HEK293 (cell line): ENCODE measurements around the gene FGF3.

Experiments
- CTCF ChIA-PET: fragments of 350-600 bp; formaldehyde crosslinking; extraction: SDS; loops from one replicate; lab custom pipeline; 2021; ENCODE audit warnings: antibody characterized with exemption; lab: Yijun Ruan, JAX
- POLR2A ChIA-PET: fragments of 300-600 bp; formaldehyde crosslinking; extraction: SDS; loops from one replicate; lab custom pipeline; 2020; ENCODE audit warnings: antibody characterized with exemption, inconsistent platforms; lab: Yijun Ruan, JAX
- H3K27ac ChIP-seq: fragments of 200-500 bp; sonication (Bioruptor generic); 2 replicates; pipeline ENCODE4 v1.5.1; 2014; ENCODE audit warnings: low read depth, low read length, control low read depth, inconsistent platforms; ENCODE audit errors: extremely low read depth
- H3K36me3 ChIP-seq, 2 experiments: fragments of 200-500 bp in 1 of 2; sonication (Bioruptor generic) in 1 of 2; 1 replicate in 1 of 2; 2 replicates in 1 of 2; pipeline ENCODE4 v1.5.1; 2014 to 2017; ENCODE audit warnings: inconsistent platforms in 2 of 2, low read length in 2 of 2; ENCODE audit not compliant: control insufficient read depth in 2 of 2, insufficient read depth in 1 of 2
- H3K4me1 ChIP-seq: fragments of 200-500 bp; sonication (Bioruptor generic); 2 replicates; pipeline ENCODE4 v1.5.1; 2014; ENCODE audit warnings: mild to moderate bottlenecking, low read length, inconsistent platforms; ENCODE audit not compliant: control insufficient read depth, insufficient read depth
- H3K4me3 ChIP-seq: 2 replicates; pipeline ENCODE4 v1.5.1; 2011; ENCODE audit warnings: low read depth, mild to moderate bottlenecking, control low read depth, low read length, moderate library complexity
- H3K9me3 ChIP-seq: fragments of 200-500 bp; sonication (Bioruptor generic); 2 replicates; pipeline ENCODE4 v1.5.1; 2014; ENCODE audit warnings: low read depth, low read length, inconsistent platforms; ENCODE audit not compliant: control insufficient read depth, insufficient read depth
- EGR2 ChIP-seq: fragments of 450-650 bp; formaldehyde crosslinking; IDR thresholded peaks from 2 replicates; pipeline ENCODE4 v1.5.1; 2016; ENCODE audit warnings: low read depth, missing biosample characterization, missing genetic modification characterization
- GLIS2 ChIP-seq: fragments of 450-650 bp; formaldehyde crosslinking; IDR thresholded peaks from 2 replicates; pipeline ENCODE4 v1.5.1; 2016; ENCODE audit warnings: missing biosample characterization, missing genetic modification characterization
- KLF17 ChIP-seq: fragments of 450-650 bp; formaldehyde crosslinking; IDR thresholded peaks from 2 replicates; pipeline ENCODE4 v1.5.1; 2016; ENCODE audit warnings: missing biosample characterization, missing genetic modification characterization
- KLF8 ChIP-seq: fragments of 450-650 bp; formaldehyde crosslinking; IDR thresholded peaks from 2 replicates; pipeline ENCODE4 v1.5.1; 2016; ENCODE audit warnings: missing biosample characterization, missing genetic modification characterization
- KLF9 ChIP-seq: fragments of 450-650 bp; formaldehyde crosslinking; IDR thresholded peaks from 2 replicates; pipeline ENCODE4 v1.5.1; 2016; ENCODE audit warnings: missing biosample characterization, missing genetic modification characterization, low read depth
- PBX3 ChIP-seq: sonication (generic); formaldehyde crosslinking; IDR thresholded peaks from 2 replicates; pipeline ENCODE4 v1.8.1; 2022; ENCODE audit warnings: mild to moderate bottlenecking, moderate library complexity, missing genetic modification reagents
- SCRT1 ChIP-seq: fragments of 450-650 bp; formaldehyde crosslinking; IDR thresholded peaks from 2 replicates; pipeline ENCODE4 v1.5.1; 2016; ENCODE audit warnings: missing biosample characterization, missing genetic modification characterization, borderline replicate concordance
- WT1 ChIP-seq: fragments of 450-650 bp; formaldehyde crosslinking; IDR thresholded peaks from 2 replicates; pipeline ENCODE4 v1.5.1; 2016; ENCODE audit warnings: missing biosample characterization, missing genetic modification characterization
- YY1 ChIP-seq: fragments of 450-650 bp; formaldehyde crosslinking; IDR thresholded peaks from 2 replicates; pipeline ENCODE4 v1.5.1; 2018; ENCODE audit warnings: missing biosample characterization, missing genetic modification characterization
- ZBTB49 ChIP-seq: fragments of 450-650 bp; formaldehyde crosslinking; IDR thresholded peaks from 2 replicates; pipeline ENCODE4 v1.5.1; 2016; ENCODE audit warnings: missing biosample characterization, missing genetic modification characterization, low read depth
- ZBTB7A ChIP-seq: fragments of 450-650 bp; formaldehyde crosslinking; IDR thresholded peaks from 2 replicates; pipeline ENCODE4 v1.5.1; 2016; ENCODE audit warnings: low read depth, missing biosample characterization, missing genetic modification characterization
- ZNF133 ChIP-seq: fragments of 450-650 bp; formaldehyde crosslinking; IDR thresholded peaks from 2 replicates; pipeline ENCODE4 v1.5.1; 2016; ENCODE audit warnings: missing biosample characterization, missing genetic modification characterization
- ZNF146 ChIP-seq: fragments of 450-650 bp; formaldehyde crosslinking; IDR thresholded peaks from 2 replicates; pipeline ENCODE4 v1.5.1; 2016; ENCODE audit warnings: missing biosample characterization, missing genetic modification characterization
- ZNF155 ChIP-seq: fragments of 450-650 bp; formaldehyde crosslinking; IDR thresholded peaks from 2 replicates; pipeline ENCODE4 v1.5.1; 2016; ENCODE audit warnings: missing biosample characterization, missing genetic modification characterization
- ZNF184 ChIP-seq: fragments of 450-650 bp; IDR thresholded peaks from 2 replicates; pipeline ENCODE4 v1.5.1; 2018; ENCODE audit warnings: missing biosample characterization, mild to moderate bottlenecking, missing genetic modification characterization
- ZNF214 ChIP-seq: fragments of 450-650 bp; formaldehyde crosslinking; IDR thresholded peaks from 2 replicates; pipeline ENCODE4 v1.5.1; 2017; ENCODE audit warnings: missing biosample characterization, mild to moderate bottlenecking, missing genetic modification characterization, borderline replicate concordance
- ZNF223 ChIP-seq: fragments of 450-650 bp; formaldehyde crosslinking; IDR thresholded peaks from 2 replicates; pipeline ENCODE4 v1.5.1; 2016; ENCODE audit warnings: missing biosample characterization, missing genetic modification characterization
- ZNF23 ChIP-seq: fragments of 450-650 bp; formaldehyde crosslinking; IDR thresholded peaks from 2 replicates; pipeline ENCODE4 v1.5.1; 2016; ENCODE audit warnings: missing biosample characterization, missing genetic modification characterization, borderline replicate concordance
- ZNF311 ChIP-seq: fragments of 450-650 bp; formaldehyde crosslinking; IDR thresholded peaks from 2 replicates; pipeline ENCODE4 v1.5.1; 2017; ENCODE audit warnings: missing biosample characterization, missing genetic modification characterization, borderline replicate concordance
- ZNF391 ChIP-seq: fragments of 450-650 bp; formaldehyde crosslinking; IDR thresholded peaks from 2 replicates; pipeline ENCODE4 v1.5.1; 2016; ENCODE audit warnings: low read depth, missing biosample characterization, missing genetic modification characterization, borderline replicate concordance
- ZNF398 ChIP-seq: fragments of 450-650 bp; formaldehyde crosslinking; IDR thresholded peaks from 2 replicates; pipeline ENCODE4 v1.5.1; 2017; ENCODE audit warnings: missing biosample characterization, missing genetic modification characterization
- ZNF426 ChIP-seq: fragments of 450-650 bp; formaldehyde crosslinking; IDR thresholded peaks from 2 replicates; pipeline ENCODE4 v1.5.1; 2017; ENCODE audit warnings: missing biosample characterization, missing genetic modification characterization, mild to moderate bottlenecking, inconsistent platforms, moderate library complexity
- ZNF501 ChIP-seq: fragments of 450-650 bp; formaldehyde crosslinking; IDR thresholded peaks from 2 replicates; pipeline ENCODE4 v1.5.1; 2016; ENCODE audit warnings: missing biosample characterization, missing genetic modification characterization
- ZNF704 ChIP-seq: fragments of 450-650 bp; formaldehyde crosslinking; IDR thresholded peaks from 2 replicates; pipeline ENCODE4 v1.5.1; 2016; ENCODE audit warnings: missing biosample characterization, missing genetic modification characterization
- ZNF777 ChIP-seq: fragments of 450-650 bp; formaldehyde crosslinking; IDR thresholded peaks from 2 replicates; pipeline ENCODE4 v1.5.1; 2017; ENCODE audit warnings: missing biosample characterization, missing genetic modification characterization, borderline replicate concordance
- ZNF791 ChIP-seq: fragments of 450-650 bp; formaldehyde crosslinking; IDR thresholded peaks from 2 replicates; pipeline ENCODE4 v1.5.1; 2016; ENCODE audit warnings: missing biosample characterization, missing genetic modification characterization
- ZXDB ChIP-seq: fragments of 450-650 bp; formaldehyde crosslinking; IDR thresholded peaks from 2 replicates; pipeline ENCODE4 v1.5.1; 2016; ENCODE audit warnings: missing biosample characterization, missing genetic modification characterization

Gene FGF3

GRCh38 chr11:69808667-69809086 is 10.5 kb downstream of the FGF3 start:
- TF ChIP-seq ZNF184 (no peak), ZBTB49 (tag by site-specific recombination) (no peak), ZNF23 (tag by site-specific recombination) (no peak), ZNF155 (tag by site-specific recombination) (no peak), ZNF777 (tag by site-specific recombination) (no peak), KLF17 (tag by site-specific recombination) (no peak), ZBTB7A (tag by site-specific recombination) (no peak), ZNF398 (tag by site-specific recombination) (no peak), ZNF146 (no peak), ZNF214 (tag by site-specific recombination) (no peak), KLF8 (tag by site-specific recombination) (no peak), ZNF391 (tag by site-specific recombination) (no peak), WT1 (tag by site-specific recombination) (no peak), SCRT1 (tag by site-specific recombination) (no peak), GLIS2 (tag by site-specific recombination) (no peak)
- TF ChIP-seq, all 188 proteins: peak for 0
- H3K4me1 ChIP-seq = no peaks in the 10 kb centered on the region
- ChIA-PET CTCF (no interaction called here), POLR2A (no interaction called here)
- no peaks in the 10 kb centered on the region for H3K36me3 ChIP-seq
- H3K27ac ChIP-seq = no peak overlapping the region
- H3K9me3 ChIP-seq = no peaks in the 10 kb centered on the region
- H3K4me3 ChIP-seq = no peak overlapping the region

GRCh38 chr11:69807106-69807815 is 12.0 kb downstream of the FGF3 start:
- ChIA-PET POLR2A (no interaction called here), CTCF (no interaction called here)

More at GRCh38 chr11:69807106-69807815, 12.0 kb downstream of the FGF3 start:
- H3K36me3 ChIP-seq = no peaks in the 10 kb centered on the region
- no peaks in the 10 kb centered on the region for H3K9me3 ChIP-seq
- TF ChIP-seq ZNF704 (tag by site-specific recombination) (no peak), ZXDB (no peak), YY1 (tag by site-specific recombination) (no peak), ZNF426 (tag by site-specific recombination) (no peak), PBX3 (CRISPR knock-in tag) (no peak), KLF9 (tag by site-specific recombination) (no peak), ZNF133 (no peak), EGR2 (no peak), ZNF501 (tag by site-specific recombination) (no peak), ZNF791 (tag by site-specific recombination) (no peak), ZNF223 (tag by site-specific recombination) (no peak), ZNF311 (tag by site-specific recombination) (no peak)
- TF ChIP-seq, all 188 proteins: peak for 0
- Histone ChIP-seq H3K4me3 (no peak overlapping the region), H3K4me1 (no peaks in the 10 kb centered on the region), H3K27ac (no peak overlapping the region)
